ENCODE results near the gene CD68. TPM values are rescaled to one million over a fixed set of nuclear protein-coding genes. Genes with fewer than 3 reads are reported as not detected.

CD68 gene
- total and polyA plus RNA-seq, 4 donors: 33.3 to 595 (median 395) TPM

- H3K27me3 ChIP-seq (ENCODE audit: control insufficient read depth in 3 of 3, insufficient read depth in 3 of 3, low read length in 2 of 3): no peaks in the 10 kb centered on the region
- ATAC-seq (ENCODE audit: insufficient read depth, low FRiP score) (no peak), DNase-seq (no peak)
- H3K4me1 ChIP-seq (ENCODE audit: control insufficient read depth in 5 of 5, insufficient read depth in 5 of 5, low read length in 5 of 5): no peaks in the 10 kb centered on the region
- no peak overlapping the region for H3K27ac ChIP-seq (ENCODE audit: low read depth in 1 of 2, low read length in 1 of 2)
- H3K9ac ChIP-seq (ENCODE audit: insufficient read depth in 1 of 2, low read length in 2 of 2): no peak overlapping the region
- WGBS, 2 donors: 77 to 85% methylated on average over 11 of the region's 11 CpGs
- peaks cover 0 to 3% (median 0%) of the 10 kb centered on the region in 4 donors for H3K9me3 ChIP-seq (ENCODE audit: control insufficient read depth in 4 of 4, insufficient read depth in 3 of 4, low read length in 3 of 4)
- no peak overlapping the region for H3K4me3 ChIP-seq
- H3K36me3 ChIP-seq (ENCODE audit: control insufficient read depth in 4 of 4, insufficient read depth in 4 of 4, low read length in 4 of 4): no peaks in the 10 kb centered on the region
- no peak for TF ChIP-seq CTCF (IDR thresholded peaks at IDR 0.05; ENCODE audit: control extremely low read depth, extremely low read depth)
Observed at GRCh38 chr17:7538891-7539545, 40.4 kb upstream of the CD68 start.

GRCh38 chr17:7541074-7541621, 38.3 kb upstream of the CD68 start:
- WGBS, 2 donors: 94 to 97% methylated on average over 9 of the region's 9 CpGs
- Histone ChIP-seq H3K4me1 (ENCODE audit: control insufficient read depth in 5 of 5, insufficient read depth in 5 of 5, low read length in 5 of 5) (no peaks in the 10 kb centered on the region), H3K27me3 (ENCODE audit: control insufficient read depth in 3 of 3, insufficient read depth in 3 of 3, low read length in 2 of 3) (no peaks in the 10 kb centered on the region), H3K27ac (ENCODE audit: low read depth in 1 of 2, low read length in 1 of 2) (no peak overlapping the region), H3K4me3 (no peak overlapping the region), H3K36me3 (ENCODE audit: control insufficient read depth in 4 of 4, insufficient read depth in 4 of 4, low read length in 4 of 4) (no peaks in the 10 kb centered on the region), H3K9me3 (ENCODE audit: control insufficient read depth in 4 of 4, insufficient read depth in 3 of 4, low read length in 3 of 4) (peaks cover 0 to 3% (median 0%) of the 10 kb centered on the region in 4 donors), H3K9ac (ENCODE audit: insufficient read depth in 1 of 2, low read length in 2 of 2) (no peak overlapping the region)
- ATAC-seq (ENCODE audit: insufficient read depth, low FRiP score) (no peak), DNase-seq (no peak)
- TF ChIP-seq CTCF (IDR thresholded peaks at IDR 0.05; ENCODE audit: control extremely low read depth, extremely low read depth): no peak

GRCh38 chr17:7544911-7545310, 34.5 kb upstream of the CD68 start:
- peaks cover 0 to 10% (median 4%) of the 10 kb centered on the region in 5 donors for H3K4me1 ChIP-seq (ENCODE audit: control insufficient read depth in 5 of 5, insufficient read depth in 5 of 5, low read length in 5 of 5)
- no peak overlapping the region for H3K9ac ChIP-seq (ENCODE audit: insufficient read depth in 1 of 2, low read length in 2 of 2)
- H3K27ac ChIP-seq (ENCODE audit: low read depth in 1 of 2, low read length in 1 of 2): no peak overlapping the region
- no peaks in the 10 kb centered on the region for H3K9me3 ChIP-seq (ENCODE audit: control insufficient read depth in 4 of 4, insufficient read depth in 3 of 4, low read length in 3 of 4)
- TF ChIP-seq CTCF (IDR thresholded peaks at IDR 0.05; ENCODE audit: control extremely low read depth, extremely low read depth): no peak
- H3K36me3 ChIP-seq (ENCODE audit: control insufficient read depth in 4 of 4, insufficient read depth in 4 of 4, low read length in 4 of 4): no peaks in the 10 kb centered on the region
- WGBS, 2 donors: 68 to 83% methylated on average over 6 of the region's 6 CpGs
- ATAC-seq (ENCODE audit: insufficient read depth, low FRiP score) (no peak), DNase-seq (no peak)
- H3K4me3 ChIP-seq: no peak overlapping the region
- no peaks in the 10 kb centered on the region for H3K27me3 ChIP-seq (ENCODE audit: control insufficient read depth in 3 of 3, insufficient read depth in 3 of 3, low read length in 2 of 3)
